ENCODE measurements around the gene ACER3.

The ACER3 gene

GRCh38 chr11:76838678-76839068, 22.0 kb upstream of the ACER3 start:
- no peak for DNase-seq (ENCODE audit: low spot score)
- Histone ChIP-seq H3K4me3 (no peak overlapping the region), H3K27ac (no peak overlapping the region)
- no peak for TF ChIP-seq CTCF (IDR thresholded peaks at IDR 0.05)

GRCh38 chr11:76839311-76839710, 21.4 kb upstream of the ACER3 start:
- DNase-seq (ENCODE audit: low spot score): no peak
- no peak overlapping the region for H3K4me3 ChIP-seq
- H3K27ac ChIP-seq: no peak overlapping the region
- no peak for TF ChIP-seq CTCF (IDR thresholded peaks at IDR 0.05)

DNA sequence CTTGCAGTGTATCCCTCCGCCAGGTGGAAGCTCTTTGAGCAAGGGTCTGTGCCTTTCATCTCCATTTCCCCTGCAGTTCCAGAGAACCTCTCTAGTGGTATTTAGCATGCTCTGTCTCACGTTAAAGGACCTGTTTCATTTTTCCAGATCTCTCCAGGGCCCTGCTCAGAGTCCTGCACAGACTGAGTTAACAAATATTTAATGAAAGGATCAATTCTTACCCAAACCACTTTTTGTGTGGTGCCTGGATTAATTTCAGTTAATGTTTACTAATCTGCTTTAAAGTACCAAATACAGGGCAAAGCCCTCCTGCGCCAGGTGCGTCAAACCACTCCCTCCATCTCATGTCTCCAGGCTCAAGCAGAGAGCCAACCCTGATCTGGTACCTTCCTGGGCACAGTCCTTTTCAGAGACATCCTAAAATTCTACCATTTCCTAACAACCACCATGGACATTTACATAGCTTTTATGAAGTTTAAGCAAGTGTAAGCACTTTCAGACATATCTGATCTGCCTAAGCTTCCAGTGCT, 18.7 kb upstream of the ACER3 start:
- Histone ChIP-seq H3K4me3 (no peak overlapping the region), H3K27ac (no peak overlapping the region)
- TF ChIP-seq CTCF (IDR thresholded peaks at IDR 0.05): no peak
- no peak for DNase-seq (ENCODE audit: low spot score)

DNA sequence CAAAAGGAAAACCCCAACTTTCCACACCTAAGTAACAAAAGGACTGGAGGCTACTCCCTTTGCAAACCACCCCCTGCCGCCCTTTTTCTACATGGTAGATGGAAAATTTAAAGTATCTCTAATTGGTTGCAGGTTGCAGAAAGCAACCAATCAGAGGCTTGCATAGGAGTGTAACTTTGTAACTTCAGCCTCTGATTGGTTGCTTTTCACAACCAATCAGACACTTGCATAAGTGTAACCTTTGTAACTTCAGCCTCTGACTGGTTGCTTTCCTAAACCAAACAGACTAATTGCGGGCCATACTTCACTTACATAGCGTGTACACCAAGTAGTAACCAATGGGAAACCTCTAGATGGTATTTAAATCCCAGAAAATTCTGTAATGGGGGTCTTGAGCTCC, 16.8 kb upstream of the ACER3 start:
- Histone ChIP-seq H3K27ac (no peak overlapping the region), H3K4me3 (no peak overlapping the region)
- no peak for TF ChIP-seq CTCF (IDR thresholded peaks at IDR 0.05)
- DNase-seq (ENCODE audit: low spot score): no peak

DNA sequence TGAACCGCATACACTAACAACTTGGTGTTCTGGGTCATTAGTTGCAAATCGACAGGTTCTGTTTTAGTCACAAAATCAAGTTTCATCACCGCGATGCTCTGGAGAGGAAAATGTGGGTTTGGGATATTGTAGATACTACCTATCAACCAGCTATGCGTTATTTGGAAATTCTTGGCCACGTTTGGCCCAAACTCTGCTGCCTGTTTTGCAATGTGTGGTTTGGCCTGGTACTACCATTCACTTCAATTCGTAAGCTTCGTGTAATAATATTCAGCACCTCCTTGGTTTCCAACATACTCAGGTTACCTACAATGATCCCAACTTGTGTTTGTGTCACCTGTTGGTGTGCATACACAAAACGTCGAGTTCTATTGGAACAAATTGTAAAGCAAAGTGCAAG, 16.2 kb upstream of the ACER3 start:
- no peak for TF ChIP-seq CTCF (IDR thresholded peaks at IDR 0.05)
- Histone ChIP-seq H3K4me3 (no peak overlapping the region), H3K27ac (no peak overlapping the region)
- no peak for DNase-seq (ENCODE audit: low spot score)

DNA sequence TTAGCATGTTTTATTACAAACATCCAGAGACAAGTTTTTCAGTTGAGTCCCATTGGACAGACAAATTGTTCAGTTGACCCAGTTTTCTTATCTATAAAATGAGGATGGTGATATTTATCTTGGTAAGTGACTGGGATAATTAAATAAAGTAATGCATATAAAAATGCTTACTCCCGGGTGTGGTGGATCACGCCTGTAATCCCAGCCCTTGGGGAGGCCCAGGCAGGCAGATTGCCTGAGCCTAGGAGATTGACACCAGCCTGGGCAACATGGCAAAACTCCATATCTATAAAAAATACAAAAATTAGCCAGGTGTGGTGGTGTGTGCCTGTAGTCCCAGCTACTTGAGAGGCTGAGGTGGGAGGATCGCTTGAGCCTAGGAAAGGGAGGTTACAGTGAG, 15.6 kb upstream of the ACER3 start:
- Histone ChIP-seq H3K4me3 (no peak overlapping the region), H3K27ac (no peak overlapping the region)
- no peak for TF ChIP-seq CTCF (IDR thresholded peaks at IDR 0.05)
- no peak for DNase-seq (ENCODE audit: low spot score)

GRCh38 chr11:76846441-76846840, 14.3 kb upstream of the ACER3 start:
- no peak for DNase-seq (ENCODE audit: low spot score)
- no peak for TF ChIP-seq CTCF (IDR thresholded peaks at IDR 0.05)
- no peak overlapping the region for H3K27ac ChIP-seq
- no peak overlapping the region for H3K4me3 ChIP-seq

All from coronary artery (tissue), 2 donors.